GM21526 (cell line): ENCODE results near the gene TRIM2.

ENCODE experiments used
- ATAC-seq: cut with Tn5 transposase; IDR thresholded peaks from one replicate; pipeline ENCODE4 v1.9.1; 2021; ENCODE audit warnings: moderate library complexity; ENCODE audit not compliant: unreplicated experiment, low FRiP score

Gene TRIM2

GRCh38 chr4:153220682-153221395 is 16.6 kb downstream of the TRIM2 start:
- ATAC-seq: no peak

- no peak for ATAC-seq
Observed at GRCh38 chr4:153221783-153222706, 17.8 kb downstream of the TRIM2 start.

GRCh38 chr4:153222707-153223426 is 18.6 kb downstream of the TRIM2 start:
- ATAC-seq: no peak

GRCh38 chr4:153223427-153223801 is 19.2 kb downstream of the TRIM2 start:
- ATAC-seq: no peak

GRCh38 chr4:153223930-153224329 is 19.7 kb downstream of the TRIM2 start:
- ATAC-seq: no peak

- no peak for ATAC-seq
Observed at GRCh38 chr4:153224474-153224873, 20.2 kb downstream of the TRIM2 start.

- ATAC-seq: no peak
Observed at GRCh38 chr4:153227469-153228075, 23.3 kb downstream of the TRIM2 start.

- no peak for ATAC-seq
Observed at GRCh38 chr4:153228512-153229140, 24.4 kb downstream of the TRIM2 start.

- no peak for ATAC-seq
Observed at GRCh38 chr4:153229545-153229944, 25.3 kb downstream of the TRIM2 start.

- no peak for ATAC-seq
Observed at GRCh38 chr4:153232768-153233167, 28.5 kb downstream of the TRIM2 start.

- no peak for ATAC-seq
Observed at GRCh38 chr4:153233761-153234371, 29.6 kb downstream of the TRIM2 start.

- no peak for ATAC-seq
Observed at GRCh38 chr4:153234885-153235284, 30.6 kb downstream of the TRIM2 start.

GRCh38 chr4:153238135-153238919 is 34.1 kb downstream of the TRIM2 start:
- ATAC-seq: no peak

GRCh38 chr4:153239409-153239808 is 35.2 kb downstream of the TRIM2 start:
- ATAC-seq: no peak

- ATAC-seq: no peak
Observed at GRCh38 chr4:153241295-153241694, 37.1 kb downstream of the TRIM2 start.

GRCh38 chr4:153241970-153242838 is 38.0 kb downstream of the TRIM2 start:
- ATAC-seq: no peak

GRCh38 chr4:153242839-153243324 is 38.6 kb downstream of the TRIM2 start:
- ATAC-seq: no peak

GRCh38 chr4:153243468-153243867 is 39.2 kb downstream of the TRIM2 start:
- ATAC-seq: no peak
